GM12878 (cell line): ENCODE measurements around the gene FARS2. TPM values are rescaled to one million over a fixed set of nuclear protein-coding genes. Genes with fewer than 3 reads are reported as not detected.

Source experiments
- ATAC-seq: fragments of 200-7000 bp; cut with Tn5 transposase; 3 replicates; pipeline ENCODE4 v1.9.1; 2020; ENCODE audit warnings: mild to moderate bottlenecking, moderate library complexity
- BruUV-seq: library from RNA; stranded (reverse); fragments of 400-500 nt; replicated peaks from 2 replicates; lab custom pipeline; 2021; lab: Mats Ljungman, UMichigan
- CTCF ChIA-PET: fragments of 300-600 bp; sonication (Branson Sonifier 250); formaldehyde crosslinking; extraction: SDS; loops from one replicate; lab custom pipeline; 2021; ENCODE audit warnings: inconsistent platforms; lab: Yijun Ruan, JAX
- POLR2A ChIA-PET: fragments of 350-600 bp; formaldehyde crosslinking; extraction: SDS; loops from one replicate; lab custom pipeline; 2021; ENCODE audit warnings: inconsistent platforms; lab: Charles Lee
- RAD21 ChIA-PET: fragments of 300-600 bp; sonication (Branson Sonifier 250); formaldehyde crosslinking; loops from one replicate; lab custom pipeline; 2023; ENCODE audit warnings: antibody characterized with exemption; ENCODE audit not compliant: unreplicated experiment; lab: Charles Lee
- SMC1A ChIA-PET: fragments of 300-600 bp; sonication (Branson Sonifier 250); formaldehyde crosslinking; loops from one replicate; lab custom pipeline; 2023; ENCODE audit not compliant: unreplicated experiment, uncharacterized antibody; lab: Charles Lee
- DNase-seq: peaks from one replicate; pipeline ENCODE4 v3.0.0-alpha.2; 2011; ENCODE audit warnings: low read depth, low spot score
- FAIRE-seq: peaks from 3 replicates; lab custom pipeline; 2011; peaks lifted over from hg19 to GRCh38; lab: Jason Lieb, UNC
- H2AFZ ChIP-seq: 2 replicates; pipeline ENCODE4 v1.6.0; 2011; ENCODE audit warnings: low read depth, low read length, control low read depth; ENCODE audit not compliant: control insufficient read depth
- H3K27ac ChIP-seq: 2 replicates; pipeline ENCODE4 v1.5.1; 2011; ENCODE audit warnings: control low read depth; ENCODE audit not compliant: control insufficient read depth, insufficient read depth
- H3K27me3 ChIP-seq, 2 experiments: replicated peaks in 1 of 2; 2 replicates each; pipeline versions ENCODE4 v1.6.0 to v1.6.1; 2011; ENCODE audit warnings: low read length in 1 of 2; ENCODE audit not compliant: control insufficient read depth in 2 of 2, insufficient read depth in 2 of 2
- H3K36me3 ChIP-seq, 2 experiments: 2 replicates each; pipeline ENCODE4 v1.5.1; 2011; ENCODE audit warnings: low read length in 1 of 2; ENCODE audit not compliant: control insufficient read depth in 2 of 2, insufficient read depth in 2 of 2
- H3K4me1 ChIP-seq: 2 replicates; pipeline ENCODE4 v1.6.1; 2011; ENCODE audit warnings: mild to moderate bottlenecking, low read length, moderate library complexity, mixed read lengths; ENCODE audit not compliant: control insufficient read depth, insufficient read depth
- H3K4me2 ChIP-seq: 2 replicates; pipeline ENCODE4 v1.6.0; 2011; ENCODE audit warnings: control low read depth; ENCODE audit not compliant: control insufficient read depth, insufficient read depth
- H3K4me3 ChIP-seq: fragments of 200-600 bp; sonication (generic); 2 replicates; pipeline ENCODE4 v1.5.1; 2016
- H3K79me2 ChIP-seq: 2 replicates; pipeline ENCODE4 v1.6.0; 2011; ENCODE audit warnings: low read length; ENCODE audit not compliant: control insufficient read depth, insufficient read depth
- H3K9ac ChIP-seq: 2 replicates; pipeline ENCODE4 v1.8.0; 2011; ENCODE audit warnings: low read length, control low read depth, mixed read lengths; ENCODE audit not compliant: control insufficient read depth, insufficient read depth
- H3K9me3 ChIP-seq: replicated peaks from 3 replicates; pipeline ENCODE4 v1.5.1; 2011; ENCODE audit warnings: mild to moderate bottlenecking, low read length; ENCODE audit not compliant: control insufficient read depth, insufficient read depth
- H4K20me1 ChIP-seq: 2 replicates; pipeline ENCODE4 v1.6.0; 2011; ENCODE audit not compliant: control insufficient read depth, insufficient read depth
- CTCF ChIP-seq, 3 experiments: IDR thresholded peaks in 2 of 3; conservative IDR thresholded peaks in 1 of 3; 2 replicates each; pipeline ENCODE4 v1.5.1; 2011; ENCODE audit warnings: low read depth in 3 of 3, low read length in 3 of 3, mild to moderate bottlenecking in 3 of 3, control low read depth in 2 of 3, moderate library complexity in 2 of 3, inconsistent platforms in 1 of 3, mixed read lengths in 1 of 3; ENCODE audit not compliant: control insufficient read depth in 2 of 3, insufficient read depth in 1 of 3; ENCODE audit errors: extremely low read depth in 1 of 3
- CUX1 ChIP-seq: IDR thresholded peaks from 2 replicates; pipeline ENCODE4 v1.6.1; 2012; ENCODE audit warnings: improper control_type of control experiment, low read depth, low read length; ENCODE audit not compliant: insufficient replicate concordance
- E2F4 ChIP-seq: IDR thresholded peaks from 2 replicates; pipeline ENCODE4 v1.6.1; 2012; ENCODE audit warnings: low read depth, low read length, improper control_type of control experiment
- GATAD2B ChIP-seq: fragments of 450-650 bp; conservative IDR thresholded peaks from 2 replicates; pipeline ENCODE4 v1.6.1; 2017; ENCODE audit warnings: low read depth, mild to moderate bottlenecking, moderate library complexity
- NFIC ChIP-seq: IDR thresholded peaks from 2 replicates; pipeline ENCODE4 v1.6.1; 2012; ENCODE audit warnings: low read depth, mild to moderate bottlenecking, inconsistent platforms, low read length, moderate library complexity
- PKNOX1 ChIP-seq: fragments of 450-650 bp; IDR thresholded peaks from 2 replicates; pipeline ENCODE4 v1.6.1; 2016; ENCODE audit warnings: mild to moderate bottlenecking
- POLR2AphosphoS2 ChIP-seq: IDR thresholded peaks from 2 replicates; pipeline ENCODE4 v1.6.1; 2011; ENCODE audit warnings: low read depth, mild to moderate bottlenecking, low read length, improper control_type of control experiment, moderate library complexity
- TAF1 ChIP-seq: IDR thresholded peaks from 2 replicates; pipeline ENCODE4 v1.6.1; 2011; ENCODE audit warnings: mild to moderate bottlenecking, low read depth, low read length, borderline replicate concordance
- ZBTB11 ChIP-seq: fragments of 450-650 bp; formaldehyde crosslinking; IDR thresholded peaks from 2 replicates; pipeline ENCODE4 v1.5.0; 2022; ENCODE audit warnings: mild to moderate bottlenecking, missing genetic modification characterization
- ZNF217 ChIP-seq: fragments of 450-650 bp; IDR thresholded peaks from 2 replicates; pipeline ENCODE4 v1.6.1; 2017; ENCODE audit warnings: antibody characterized with exemption, mild to moderate bottlenecking
- WGBS: methylation state at CpG from one replicate; pipeline ENCODE4 v1.1.6; 2016; ENCODE audit warnings: low lambda C conversion rate; ENCODE audit not compliant: insufficient replicate concordance, insufficient coverage; ENCODE audit errors: missing lambda C conversion rate; 5-methylcytosine and 5-hydroxymethylcytosine counted together
- in situ Hi-C: fragments of 300-500 bp; cut with MboI; formaldehyde crosslinking; loops from 9 replicates; pipeline ENCODE4 v1.14.3; 2018; ENCODE audit warnings: mixed read lengths
- intact Hi-C: fragments of 100-400 bp; cut with micrococcal nuclease; formaldehyde crosslinking; loops from one replicate; pipeline ENCODE4 v1.14.2; 2022; ENCODE audit not compliant: unreplicated experiment
- polyA plus RNA-seq, 11 experiments: library from polyadenylated mRNA; depleted of rRNA in 4 of 11; unstranded in 6 of 11; stranded (reverse) in 5 of 11; fragments of >200 nt; fragmentation: Nextera tagmentation in 4 of 11; fragmentation: Illumina TruSeq in 1 of 11; extraction: Ambion mirVana in 4 of 11; extraction: Trizol in 1 of 11; gene quantifications; 1 replicate in 1 of 11; 2 replicates in 10 of 11; pipeline versions ENCODE4 v1.2.1 to v1.2.3, GENCODE V29; 2011 to 2016; ENCODE audit warnings: inconsistent platforms in 2 of 11, missing spikeins in 2 of 11, low read depth in 1 of 11
- total RNA-seq, 4 experiments: library from RNA; depleted of rRNA in 3 of 4; stranded (reverse); fragments of >200 nt in 3 of 4; fragmentation: Illumina TruSeq in 1 of 4; extraction: Trizol in 1 of 4; gene quantifications; 2 replicates each; pipeline versions ENCODE4 v1.2.1 to v1.2.3, GENCODE V29; 2013 to 2021

The FARS2 gene
- total and polyA plus RNA-seq, 10 of the 15 experiments (the other 5 are each of a cell fraction or from before 2014, with no cell fraction given) = 16.8 to 46.7 (median 25.6) TPM

- BruUV-seq = no TSS peak
- FAIRE-seq (no peak), ATAC-seq (no peak), DNase-seq (no peak)
- no peaks in the 10 kb centered on the region for H3K36me3 ChIP-seq
- H3K4me3 ChIP-seq = no peak overlapping the region
- no peaks in the 10 kb centered on the region for H4K20me1 ChIP-seq
- H3K9ac ChIP-seq = no peak overlapping the region
- H3K79me2 ChIP-seq = no peaks in the 10 kb centered on the region
- intact Hi-C loops (no loop called here), in situ Hi-C loops (no loop called here)
- CTCF ChIA-PET = interaction anchor here (1.9 kb wide), 1 partner anchor 13 kb away, joined by 5 read pairs; no protein-coding TSS in a partner anchor
- H2AFZ ChIP-seq = no peak overlapping the region
- WGBS = 89% methylated on average over 5 of the region's 5 CpGs
- RAD21 ChIA-PET = no interaction called here
- H3K9me3 ChIP-seq = no peaks in the 10 kb centered on the region
- no peak overlapping the region for H3K4me2 ChIP-seq
- POLR2A ChIA-PET = no interaction called here
- H3K4me1 ChIP-seq = peaks cover 6% of the 10 kb centered on the region; the same call in 1 of the 2 replicates
- SMC1A ChIA-PET = no interaction called here
- no peaks in the 10 kb centered on the region for H3K27me3 ChIP-seq
- H3K27ac ChIP-seq = no peak overlapping the region
- TF ChIP-seq CTCF (IDR thresholded peaks at IDR 0.05 in 2 of 3, conservative IDR thresholded peaks at IDR 0.05 in 1 of 3; ENCODE audit: control insufficient read depth in 2 of 3, extremely low read depth in 1 of 3, insufficient read depth in 1 of 3, low read depth in 3 of 3, low read length in 3 of 3) = no peak
- TF ChIP-seq GATAD2B = no peak
- no peak for TF ChIP-seq NFIC
- no peak for TF ChIP-seq ZNF217
- no peak for TF ChIP-seq E2F4
- TF ChIP-seq POLR2AphosphoS2 = no peak
- TF ChIP-seq ZBTB11 = no peak
- no peak for TF ChIP-seq TAF1
- no peak for TF ChIP-seq CUX1
- no peak for TF ChIP-seq PKNOX1
Measured at GRCh38 chr6:5315881-5316280, 54.6 kb downstream of the FARS2 start.
